DMS 273 (cell line): ENCODE results near the gene TNPO2.
"Not testable (repeated sequence)": the region's sequence is repeated elsewhere in the genome, so short reads cannot be mapped to it uniquely, and the experiment has no call there.

Source experiments
- DNase-seq: peaks from one replicate; lab custom pipeline; 2025; ENCODE audit not compliant: unreplicated experiment; lab: John Stamatoyannopoulos, UW

Gene TNPO2

DNA sequence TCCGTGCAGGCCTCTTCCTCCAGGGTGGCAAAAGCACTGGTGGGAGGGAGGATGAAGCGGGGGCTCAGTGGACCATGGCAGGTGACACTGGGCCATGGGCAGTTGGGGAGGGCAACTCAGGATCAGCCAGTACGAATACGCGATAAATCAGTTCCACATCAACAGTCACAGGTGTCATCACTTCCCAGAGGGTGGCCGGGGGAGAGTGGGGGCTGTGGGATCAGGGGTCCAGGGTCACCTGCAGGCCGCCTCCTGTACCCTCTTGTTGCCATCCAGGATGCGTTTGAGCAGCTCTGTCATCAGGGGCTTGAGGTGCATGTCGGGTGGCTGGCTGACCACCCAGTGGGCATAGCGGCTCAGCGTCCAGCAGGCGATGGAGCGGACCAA is 17.4 kb downstream of the TNPO2 start:
- DNase-seq = no peak

DNA sequence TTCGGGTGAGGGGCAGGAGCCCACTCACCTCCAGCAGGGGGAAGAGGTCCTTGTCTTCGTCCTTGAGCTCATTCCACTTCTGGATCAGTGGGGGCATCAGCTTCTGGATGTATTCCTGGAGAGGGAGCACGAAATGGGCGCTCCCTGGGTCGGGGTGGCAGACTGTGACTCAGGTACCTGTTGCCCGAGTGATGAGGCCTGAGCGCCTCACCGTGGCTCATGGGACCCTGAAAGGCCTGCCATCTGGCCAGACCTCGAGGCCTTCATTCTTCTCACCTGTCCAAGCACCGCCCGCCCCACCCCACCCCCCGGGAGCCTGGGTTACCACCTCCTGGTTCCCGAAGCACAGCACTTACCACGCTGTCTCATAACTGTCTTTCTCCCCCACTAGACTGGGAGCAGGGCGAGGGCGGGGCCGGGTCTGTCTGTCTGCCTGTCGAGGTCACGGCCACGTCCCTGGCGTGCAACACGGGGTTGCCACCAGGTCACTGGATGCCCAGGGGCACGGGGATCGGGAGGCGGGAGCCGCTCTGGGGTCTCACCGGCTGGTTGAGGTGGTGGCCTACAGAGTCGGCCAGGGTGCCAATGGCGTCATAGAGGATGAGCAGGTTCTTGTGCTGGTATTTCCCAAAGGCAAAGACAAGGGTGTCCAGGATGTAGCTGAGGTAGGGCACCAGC is 17.9 kb downstream of the TNPO2 start:
- DNase-seq = no peak

DNA sequence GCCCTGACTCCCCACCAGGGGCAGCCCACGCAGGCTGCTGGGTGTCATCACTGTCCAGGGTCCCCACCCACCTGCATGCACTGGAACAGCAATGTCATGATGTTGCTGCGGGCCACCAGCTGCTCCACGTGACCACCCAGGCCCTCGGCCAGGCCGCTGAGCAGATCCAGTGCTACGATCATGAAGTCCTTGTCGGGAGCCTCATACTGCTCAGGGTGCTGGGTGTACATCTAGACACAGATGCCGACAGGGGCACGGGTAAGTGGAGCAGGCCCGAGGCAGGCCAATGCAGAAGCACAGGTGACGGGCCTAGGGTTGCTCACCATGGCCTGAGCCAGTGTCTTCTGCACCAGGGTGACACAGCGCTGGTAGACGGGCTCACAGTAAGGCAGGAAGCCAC is 18.6 kb downstream of the TNPO2 start:
- DNase-seq = no peak

DNA sequence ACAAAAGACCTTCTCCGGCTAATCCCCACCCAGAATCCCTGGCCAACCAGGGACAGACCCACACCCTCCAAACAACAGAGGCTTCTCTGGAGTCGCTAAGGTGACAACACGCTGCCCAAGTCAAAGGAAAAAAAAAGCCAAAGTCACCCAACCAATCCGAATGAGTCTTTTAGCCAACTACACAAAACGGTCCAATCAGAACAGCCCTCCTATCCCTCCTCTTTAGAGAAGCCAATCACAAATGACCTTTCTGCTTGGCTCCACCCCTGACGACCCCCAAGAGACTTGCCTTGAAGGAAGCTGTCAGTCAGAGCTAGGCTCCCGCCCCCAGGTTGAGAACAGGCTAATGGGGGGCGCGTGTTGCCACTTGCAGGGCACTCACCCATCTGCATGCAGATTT is 20.7 kb downstream of the TNPO2 start:
- DNase-seq = peak; percentile 89

DNA sequence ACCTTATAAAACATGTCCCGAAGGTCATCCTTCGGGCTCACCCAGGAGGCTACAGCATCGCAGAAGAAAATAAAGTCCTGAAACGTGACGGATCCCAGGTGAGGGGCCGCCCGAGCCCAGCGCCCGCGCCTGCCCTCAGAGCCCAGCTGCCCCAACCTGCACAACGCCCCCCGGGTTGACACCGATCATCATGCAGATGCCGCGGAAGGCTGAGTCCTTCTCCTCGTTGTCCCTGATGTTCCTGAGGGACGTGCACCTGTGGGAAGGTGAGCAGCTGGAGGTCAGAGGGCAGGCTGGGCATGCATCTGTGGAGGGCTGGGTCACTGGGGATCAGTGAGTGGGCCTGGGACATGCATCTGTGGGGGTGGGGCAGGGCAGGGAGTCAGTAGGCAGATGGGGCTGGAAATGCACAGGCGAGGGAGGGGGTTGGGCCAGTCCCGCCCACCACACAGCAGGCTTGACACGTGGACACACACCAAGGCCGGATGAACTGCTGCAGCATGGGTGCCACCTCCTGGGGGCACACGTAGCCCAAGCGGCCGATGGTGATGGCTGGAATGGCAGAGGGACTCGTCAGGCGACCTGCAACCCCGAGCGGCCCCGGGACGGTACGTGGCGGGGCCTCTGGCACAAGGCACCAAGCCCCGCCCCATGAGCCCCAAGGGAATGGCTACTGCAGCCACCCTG is 22.0 kb downstream of the TNPO2 start:
- peak; percentile 40 for DNase-seq

DNA sequence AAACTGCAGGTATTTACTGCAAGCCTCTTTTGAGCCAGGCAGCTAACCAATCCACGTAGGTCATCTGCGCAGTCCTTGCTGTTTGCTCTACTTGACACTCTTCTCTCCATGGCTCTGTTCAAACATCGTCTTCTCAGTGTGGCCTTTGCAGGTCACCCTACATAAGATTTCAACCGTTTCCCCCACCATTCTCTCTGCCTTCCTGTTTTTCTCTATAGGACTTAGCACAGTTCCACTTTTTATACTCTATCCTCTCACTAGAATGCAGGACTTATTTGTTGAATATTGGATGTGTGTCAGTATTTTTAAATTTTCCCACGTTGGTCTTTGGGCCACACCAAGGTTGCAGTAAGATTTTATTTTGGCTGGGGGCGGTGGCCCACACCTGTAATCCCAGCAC is 25.6 kb downstream of the TNPO2 start:
- no peak for DNase-seq

DNA sequence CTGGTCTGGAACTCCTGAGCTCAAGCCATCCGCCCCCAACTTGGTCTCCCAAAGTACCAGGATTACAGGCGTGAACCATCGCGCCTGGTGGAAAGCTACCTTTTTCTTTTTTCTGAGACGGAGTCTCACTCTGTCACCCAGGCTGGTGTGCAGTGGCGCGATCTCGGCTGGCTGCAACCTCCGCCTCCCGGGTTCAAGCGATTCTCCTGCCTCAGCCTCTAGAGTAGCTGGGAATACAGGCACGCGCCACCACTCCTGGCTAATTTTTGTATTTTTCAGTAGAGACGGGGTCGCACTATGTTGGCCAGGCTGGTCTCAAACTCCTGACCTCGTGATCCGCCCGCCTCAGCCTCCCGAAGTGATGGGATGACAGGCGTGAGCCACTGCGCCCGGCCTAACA is 26.3 kb downstream of the TNPO2 start:
- not testable (repeated sequence) for DNase-seq

DNA sequence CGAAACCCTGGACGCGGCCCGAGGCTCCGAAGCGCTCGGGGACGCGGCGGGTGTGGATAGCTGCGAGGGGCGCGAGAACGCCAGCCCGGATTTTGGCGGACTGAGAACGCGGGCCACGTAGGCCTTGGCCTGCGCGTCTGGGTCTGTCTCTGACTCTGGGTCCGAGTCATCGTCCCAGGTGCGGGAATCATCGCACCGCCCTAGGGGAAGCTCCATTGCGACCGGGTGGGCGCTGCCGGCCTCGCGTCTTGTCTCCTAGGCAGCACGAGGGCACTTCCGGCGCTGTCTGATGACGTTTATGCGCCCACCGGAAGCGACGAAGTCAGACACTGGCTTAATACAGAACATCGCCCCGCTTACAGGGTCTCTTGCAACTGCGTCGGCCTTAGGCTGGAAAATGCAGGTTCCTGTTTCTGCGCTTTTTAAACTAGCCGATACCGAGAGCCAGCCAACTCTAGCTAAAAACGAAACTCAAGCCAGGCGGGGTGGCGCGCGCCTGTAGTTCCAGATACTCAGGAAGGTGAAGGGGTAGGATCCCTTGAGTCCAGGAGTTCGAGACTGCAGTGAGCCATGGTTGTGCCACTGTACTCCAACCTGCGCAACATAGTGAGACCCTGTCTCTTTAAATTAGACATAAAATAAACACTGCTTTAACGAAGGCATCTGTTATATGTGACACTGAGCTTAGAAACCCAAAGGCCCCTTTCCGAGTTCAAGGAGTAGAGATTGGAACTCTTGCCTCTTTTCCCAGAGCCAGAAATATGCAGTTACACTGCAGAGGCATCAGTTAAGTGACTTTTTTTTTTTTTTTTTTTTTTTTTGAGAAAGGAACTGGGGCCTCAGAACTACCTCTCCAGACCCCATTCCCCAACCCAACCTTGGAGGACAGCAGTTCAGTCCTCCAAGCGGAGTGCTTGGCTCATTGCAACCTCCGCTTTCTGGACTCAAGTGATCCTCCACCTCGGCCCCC is 27.1 kb downstream of the TNPO2 start, which contains the start of gene FBXW9:
Gene FBXW9, minus strand, starts transcription at position 266 of the 970 bp plus-strand sequence. Its CDS starts 50 bp downstream, at position 216.
- peak; percentile 98 for DNase-seq

DNA sequence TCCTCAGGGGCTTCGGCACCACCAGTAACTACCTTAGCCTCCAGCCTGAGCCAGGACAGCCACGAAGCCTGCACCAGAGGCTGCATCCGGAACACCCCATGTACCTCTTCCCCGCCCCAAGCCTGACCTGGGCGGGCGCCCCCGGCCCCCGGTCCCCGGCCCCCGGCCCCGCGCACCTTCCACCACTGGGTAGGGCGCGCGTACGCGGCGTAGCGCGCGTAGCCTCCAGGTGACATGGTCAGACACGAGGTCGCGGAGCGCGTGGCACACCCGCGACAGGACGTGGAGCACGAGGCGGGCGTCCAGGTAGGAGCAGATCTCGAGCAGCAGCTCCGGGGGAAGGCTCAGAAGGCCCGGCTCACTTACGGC is 27.8 kb downstream of the TNPO2 start:
- no peak for DNase-seq

DNA sequence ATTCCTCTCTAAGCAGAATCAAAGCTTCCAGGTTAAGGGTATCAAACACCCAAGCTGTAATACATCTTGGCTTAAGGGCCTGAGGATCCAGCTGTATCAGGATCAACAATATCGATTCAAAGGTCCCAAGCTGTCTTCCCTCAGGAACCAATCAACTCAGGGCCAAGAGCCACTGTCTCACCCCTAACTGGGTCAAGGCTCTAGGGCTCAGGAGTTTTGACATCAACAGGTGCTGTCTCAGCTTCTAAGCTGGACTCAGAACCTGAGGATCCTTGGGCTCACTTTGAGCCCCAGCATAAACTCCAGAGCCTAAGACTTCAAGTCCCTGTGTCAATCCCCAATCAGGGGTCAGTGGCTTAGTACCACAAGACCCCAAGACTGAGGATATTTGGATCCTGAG is 28.2 kb downstream of the TNPO2 start:
- DNase-seq = no peak

DNA sequence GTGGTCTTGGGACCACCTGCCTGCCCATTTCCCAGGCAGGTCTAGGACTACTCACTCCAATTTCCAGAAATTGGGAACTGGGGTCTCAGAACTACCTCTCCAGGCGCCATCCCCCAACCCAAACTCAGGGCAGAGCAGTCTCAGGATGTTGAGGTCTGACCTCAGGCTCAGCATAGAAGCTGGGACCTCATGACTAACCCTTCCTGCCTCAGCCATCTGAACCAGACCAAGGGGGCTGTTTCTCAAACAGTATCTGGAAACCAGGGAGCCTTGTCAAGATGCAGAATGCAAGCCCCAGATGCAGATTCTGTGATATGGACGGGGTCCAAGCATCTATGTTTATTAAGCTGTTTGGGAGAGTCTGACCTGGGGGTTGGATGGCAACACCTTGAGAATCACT is 28.6 kb downstream of the TNPO2 start:
- no peak for DNase-seq

DNA sequence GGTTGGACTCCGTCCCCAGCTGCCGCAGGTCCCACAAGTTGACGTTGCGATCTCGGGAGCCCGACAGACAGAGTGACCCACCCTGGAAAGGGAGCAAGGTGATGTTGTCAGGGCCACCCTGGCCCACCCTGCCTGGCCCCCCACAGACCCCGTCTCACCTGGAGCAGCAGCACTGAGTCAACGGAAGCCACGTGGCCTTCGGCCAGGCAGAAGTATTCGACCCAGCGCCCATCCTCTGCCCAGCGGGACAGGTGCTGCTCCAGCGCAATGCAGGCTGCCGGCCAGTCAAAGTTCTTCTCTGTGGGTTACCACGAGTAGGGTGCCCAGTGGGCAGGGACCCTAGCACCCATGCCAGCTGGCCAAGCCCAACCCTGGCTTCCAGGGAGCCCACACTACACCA is 29.1 kb downstream of the TNPO2 start:
- no peak for DNase-seq

DNA sequence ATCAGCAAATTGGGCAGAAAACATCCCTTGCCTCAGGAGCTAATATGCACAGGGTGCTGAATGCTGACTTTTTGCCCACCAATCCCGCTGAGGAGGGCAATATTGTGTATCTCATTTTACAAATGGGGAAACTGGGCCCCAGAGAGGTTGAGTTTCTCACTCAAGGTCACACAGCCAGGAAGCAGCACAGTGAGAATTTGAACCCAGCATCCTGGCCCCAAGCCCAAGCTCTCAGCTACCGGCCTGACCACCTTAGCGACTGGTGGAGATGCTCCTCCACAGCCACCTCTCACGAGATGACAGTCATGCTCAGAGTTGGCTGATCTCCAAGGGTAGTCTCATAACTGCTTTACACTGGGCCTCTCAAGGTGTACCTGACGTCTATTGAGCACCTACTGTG is 30.8 kb downstream of the TNPO2 start:
- DNase-seq = no peak

DNA sequence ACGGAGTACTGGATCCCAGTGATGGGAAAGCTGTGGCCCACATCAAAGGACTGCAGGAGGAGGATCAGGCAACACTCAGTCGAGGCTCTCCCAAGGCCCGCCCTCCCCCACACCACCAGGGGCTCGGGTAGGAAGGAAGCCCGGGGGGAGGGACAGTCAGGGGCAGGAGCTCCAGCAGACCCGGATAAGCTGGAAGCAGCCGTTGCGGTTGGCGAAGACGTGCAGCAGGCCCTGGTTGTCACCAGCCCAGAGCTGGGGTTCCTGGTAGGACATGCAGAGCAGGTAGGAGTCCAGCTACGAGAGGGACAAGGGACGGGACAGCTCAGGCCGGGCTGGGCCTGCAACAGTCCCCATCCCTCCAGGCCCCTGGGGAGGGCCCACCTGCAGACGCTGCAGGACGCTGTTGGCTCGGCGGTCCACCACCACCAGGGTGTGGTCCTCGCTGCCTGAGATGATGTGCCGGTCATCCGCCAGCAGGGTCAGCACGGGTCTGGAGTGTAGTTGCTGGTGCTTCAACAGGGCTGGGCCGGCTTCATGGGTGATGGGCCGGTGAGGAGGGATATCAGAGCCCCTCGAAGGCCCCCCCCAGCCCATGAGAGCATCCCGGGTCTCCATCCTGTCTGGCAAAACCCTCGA is 34.0 kb downstream of the TNPO2 start:
- DNase-seq = no peak

DNA sequence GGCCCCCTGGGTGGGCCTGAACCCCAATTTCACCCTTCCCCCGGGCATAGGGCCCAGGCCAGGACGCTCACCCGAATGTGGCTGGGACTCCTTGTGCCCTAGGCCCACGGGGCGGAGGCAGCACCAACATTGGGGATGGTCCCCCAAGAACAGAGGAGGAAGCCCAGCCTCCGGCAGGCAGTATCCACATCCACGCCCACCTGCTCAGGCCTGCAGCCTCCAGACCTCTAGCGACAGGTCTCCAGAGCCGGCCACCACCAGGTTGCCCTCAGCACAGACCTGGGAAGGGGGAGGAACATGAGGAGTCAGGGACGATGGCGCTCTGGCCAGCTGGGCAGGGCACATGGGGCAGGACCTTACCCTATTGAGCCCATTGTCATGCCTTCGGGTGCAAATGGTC is 34.7 kb downstream of the TNPO2 start:
- no peak for DNase-seq

DNA sequence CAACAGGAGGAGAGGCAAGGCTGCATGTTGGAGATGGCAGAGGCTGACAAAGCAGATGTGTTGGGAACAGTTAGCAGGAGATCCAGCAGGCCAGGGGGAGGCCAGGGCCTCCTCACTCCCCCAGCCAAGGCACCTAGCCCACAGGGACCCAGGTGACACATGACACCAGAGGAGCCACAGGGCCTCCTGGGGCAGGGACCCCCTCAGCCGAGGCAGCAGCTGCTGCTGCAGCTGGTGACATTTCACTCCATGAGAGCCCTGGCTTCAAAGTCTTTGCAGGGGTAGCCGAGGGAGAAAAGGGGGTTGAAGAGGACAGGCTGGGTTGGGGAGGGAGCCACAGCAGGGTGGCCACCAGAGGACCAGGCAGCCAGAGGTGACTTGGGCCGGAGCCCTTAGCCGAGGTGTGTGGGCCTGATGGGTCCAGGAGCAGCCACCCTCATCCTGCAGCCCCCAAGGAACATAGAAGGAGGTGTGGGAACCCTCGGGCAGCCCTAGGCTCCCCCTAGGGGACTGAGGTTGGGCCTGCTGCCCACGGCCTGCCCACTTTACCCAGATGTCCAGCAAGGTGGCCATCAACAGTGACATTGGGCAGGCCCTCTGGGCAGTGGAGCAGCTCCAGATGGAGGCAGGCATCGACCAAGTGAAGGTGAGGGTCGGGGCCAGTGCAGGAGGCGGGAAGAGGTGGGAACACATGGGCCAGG is 36.1 kb downstream of the TNPO2 start, which contains the start of gene GNG14:
Gene GNG14, plus strand, starts transcription at position 503 of the 701 bp plus-strand sequence. Its CDS starts 51 bp downstream, at position 554.
- no peak for DNase-seq

DNA sequence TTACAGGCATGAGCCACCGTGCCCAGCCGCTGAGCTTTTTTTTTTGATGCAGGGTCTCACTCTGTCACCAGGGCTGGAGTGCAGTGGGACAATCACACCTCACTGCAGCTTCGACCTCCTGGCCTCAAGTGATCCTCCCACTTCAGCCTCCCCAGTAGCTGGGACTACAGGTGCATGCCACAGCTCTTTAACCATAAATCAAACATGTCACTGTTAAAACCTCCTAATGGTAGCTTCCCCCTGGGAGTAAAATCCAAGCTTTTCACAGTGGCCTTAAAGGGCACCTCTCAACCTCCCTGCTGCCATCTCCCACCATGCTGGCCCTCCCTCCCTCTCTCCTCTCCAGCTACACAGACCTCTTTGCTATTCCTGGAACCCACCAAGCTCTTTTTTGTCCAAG is 37.9 kb downstream of the TNPO2 start:
- DNase-seq = no peak

DNA sequence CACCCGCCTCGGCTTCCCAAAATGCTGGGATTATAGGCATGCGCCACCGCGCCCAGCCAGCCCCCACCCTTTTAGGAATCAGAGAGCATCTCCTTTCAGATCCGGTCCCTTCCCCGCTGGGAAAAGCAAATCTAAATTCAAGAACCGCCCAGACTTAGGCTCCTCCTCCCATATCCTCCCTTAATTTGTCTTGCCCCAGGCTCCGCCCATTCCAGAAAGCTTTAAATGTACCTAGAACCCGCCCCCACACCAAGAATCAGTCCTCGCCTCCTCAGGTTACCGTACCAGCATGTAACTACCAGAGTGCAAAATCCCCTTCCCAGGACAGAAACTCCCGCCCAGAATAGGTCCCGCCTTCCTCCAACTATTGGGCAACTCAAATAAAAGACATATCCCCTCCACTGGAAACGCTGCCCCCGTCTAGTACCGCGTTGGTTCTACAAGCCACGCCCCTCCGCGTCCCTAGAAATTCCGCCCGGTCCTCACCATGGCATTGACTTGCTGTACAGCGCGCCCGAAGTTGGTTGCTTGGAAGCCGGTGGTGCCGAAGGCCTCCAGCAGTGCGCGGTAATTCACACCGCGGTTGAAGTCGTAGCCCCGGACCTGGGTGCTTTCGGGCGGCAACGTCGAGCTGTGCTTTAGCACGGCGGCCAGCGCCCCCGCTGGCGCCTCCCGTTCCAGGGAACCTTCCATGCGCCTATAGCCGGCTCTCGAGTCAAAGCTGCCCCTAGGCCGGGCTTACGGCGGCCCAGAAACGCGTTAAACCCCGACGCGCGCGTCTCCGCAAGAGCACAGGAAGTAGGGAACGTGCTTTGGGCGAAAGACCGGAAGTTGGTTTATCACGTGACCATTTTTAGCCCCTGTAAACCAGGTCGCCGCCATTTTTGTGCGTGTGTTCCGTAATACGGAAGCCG is 42.4 kb downstream of the TNPO2 start, which contains the start of gene DHPS:
Gene DHPS, minus strand, starts transcription at position 807 of the 914 bp plus-strand sequence. Its CDS starts 114 bp downstream, at position 693.
- DNase-seq = peak; percentile 99

DNA sequence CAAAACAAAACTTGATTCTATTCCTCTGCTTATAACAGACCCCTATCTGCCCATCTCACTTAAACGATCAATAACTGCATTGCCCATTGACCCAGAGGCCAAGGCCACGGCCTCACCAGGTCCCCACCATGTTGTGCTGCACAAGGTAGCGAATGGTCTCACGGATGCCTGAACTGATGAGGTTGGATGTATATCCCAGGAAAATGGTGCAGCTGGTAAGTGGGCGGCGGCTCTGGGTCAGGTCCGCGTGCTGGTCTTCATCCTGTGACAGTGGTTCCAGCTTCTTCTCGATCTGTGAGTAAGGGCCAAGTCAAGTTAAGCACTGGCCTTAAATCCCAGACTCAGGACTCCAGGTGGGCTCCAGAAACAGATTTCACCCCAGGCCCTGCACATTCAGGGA is 43.7 kb downstream of the TNPO2 start:
- DNase-seq = no peak
